Fibroblast of lung (primary cell): ENCODE data around the gene CLIC1. TPM values are rescaled to one million over a fixed set of nuclear protein-coding genes. Genes with fewer than 3 reads are reported as not detected.

Experiments
- DNase-seq, 2 donors: peaks; one replicate each; pipeline versions ENCODE4 v3.0.0 to v3.0.0-alpha.2; 2010; ENCODE audit warnings: low read depth in 2 of 2
- H2AFZ ChIP-seq: 2 replicates; pipeline ENCODE4 v1.5.1; 2012; ENCODE audit warnings: low read length, control low read depth, inconsistent platforms
- H3K27ac ChIP-seq: 2 replicates; pipeline ENCODE4 v1.5.1; 2011; ENCODE audit warnings: low read length, control low read depth; ENCODE audit not compliant: insufficient read depth
- H3K27me3 ChIP-seq: 2 replicates; pipeline ENCODE4 v1.5.1; 2011; ENCODE audit warnings: mild to moderate bottlenecking, low read length; ENCODE audit not compliant: control insufficient read depth, insufficient read depth
- H3K36me3 ChIP-seq: 2 replicates; pipeline ENCODE4 v1.5.1; 2011; ENCODE audit warnings: low read length; ENCODE audit not compliant: control insufficient read depth, insufficient read depth
- H3K4me1 ChIP-seq: 2 replicates; pipeline ENCODE4 v1.5.1; 2011; ENCODE audit warnings: low read length; ENCODE audit not compliant: control insufficient read depth, insufficient read depth; ENCODE audit errors: extremely low read depth
- H3K4me2 ChIP-seq: 2 replicates; pipeline ENCODE4 v1.5.1; 2011; ENCODE audit warnings: low read length, control low read depth; ENCODE audit not compliant: insufficient read depth; ENCODE audit errors: extremely low read depth
- H3K4me3 ChIP-seq, 4 experiments: fragments of 200-600 bp in 1 of 4; sonication (generic) in 1 of 4; replicated peaks in 1 of 4; 2 replicates each; pipeline ENCODE4 v1.5.1; 2011 to 2016; ENCODE audit warnings: low read length in 4 of 4, low read depth in 3 of 4, mild to moderate bottlenecking in 3 of 4, control low read depth in 2 of 4, inconsistent platforms in 1 of 4, mixed read lengths in 1 of 4; ENCODE audit not compliant: insufficient read depth in 1 of 4; ENCODE audit errors: control extremely low read depth in 1 of 4
- H3K79me2 ChIP-seq: 2 replicates; pipeline ENCODE4 v1.5.1; 2012; ENCODE audit warnings: mild to moderate bottlenecking, low read length, inconsistent platforms; ENCODE audit not compliant: control insufficient read depth, insufficient read depth
- H3K9ac ChIP-seq: 2 replicates; pipeline ENCODE4 v1.5.1; 2011; ENCODE audit warnings: mild to moderate bottlenecking, low read length, control low read depth; ENCODE audit not compliant: insufficient read depth
- H3K9me3 ChIP-seq: 2 replicates; pipeline ENCODE4 v1.5.1; 2012; ENCODE audit warnings: low read depth, low read length; ENCODE audit not compliant: control insufficient read depth, insufficient read depth
- H4K20me1 ChIP-seq: 2 replicates; pipeline ENCODE4 v1.5.1; 2011; ENCODE audit warnings: low read length; ENCODE audit not compliant: control insufficient read depth, insufficient read depth; ENCODE audit errors: extremely low read depth
- CTCF ChIP-seq, 2 donors: IDR thresholded peaks in 1 of 2; conservative IDR thresholded peaks in 1 of 2; 1 replicate in 1 of 2; 2 replicates in 1 of 2; pipeline ENCODE4 v1.5.1; 2011 to 2012; ENCODE audit warnings: low read length in 2 of 2, control low read depth in 1 of 2, inconsistent platforms in 1 of 2, low read depth in 1 of 2, mild to moderate bottlenecking in 1 of 2
- EZH2 ChIP-seq: IDR thresholded peaks from 2 replicates; pipeline ENCODE4 v1.5.1; 2012; ENCODE audit warnings: low read length, control low read depth, mild to moderate bottlenecking; ENCODE audit errors: missing control alignments
- polyA plus RNA-seq, 2 donors: library from polyadenylated mRNA; depleted of rRNA in 1 of 2; stranded (reverse) in 1 of 2; unstranded in 1 of 2; fragments of >200 nt; gene quantifications; 2 replicates each; pipeline ENCODE4 v1.2.1, GENCODE V29; 2011 to 2012; ENCODE audit warnings: missing spikeins in 1 of 2
- total RNA-seq: library from RNA; depleted of rRNA; stranded (reverse); fragments of >200 nt; gene quantifications from 2 replicates; pipeline ENCODE4 v1.2.1, GENCODE V29; 2014

The CLIC1 gene
- total and polyA plus RNA-seq, 2 donors (not counting 1 experiment from before 2014, with no cell fraction given) = 615 to 639 TPM

GRCh38 chr6:31762356-31762755 is 26.0 kb upstream of the CLIC1 start, which contains the start of gene SAPCD1:
TSS of gene SAPCD1 (plus strand) at chr6:31762656. CDS start at chr6:31763055, 399 bp downstream.
- no peaks in the 10 kb centered on the region for H4K20me1 ChIP-seq
- H2AFZ ChIP-seq = no peak within 1 kb of the TSS
- H3K9me3 ChIP-seq = no peaks in the 10 kb centered on the region
- no peaks in the 10 kb centered on the region for H3K27me3 ChIP-seq
- H3K79me2 ChIP-seq = no peaks in the 10 kb centered on the region
- H3K9ac ChIP-seq = no peak within 1 kb of the TSS
- no peak for DNase-seq
- H3K4me2 ChIP-seq = no peak within 1 kb of the TSS
- H3K27ac ChIP-seq = no peak within 1 kb of the TSS
- no peak within 1 kb of the TSS for H3K4me3 ChIP-seq
- H3K36me3 ChIP-seq = peaks cover 7% of the 10 kb centered on the region
- TF ChIP-seq EZH2 (no peak), CTCF (conservative IDR thresholded peaks at IDR 0.05 in 1 of 2, IDR thresholded peaks at IDR 0.05 in 1 of 2; ENCODE audit: low read depth in 1 of 2, low read length in 2 of 2) (no peak)
- peaks cover 4% of the 10 kb centered on the region for H3K4me1 ChIP-seq

GRCh38 chr6:31761343-31761742 is 25.0 kb upstream of the CLIC1 start:
- TF ChIP-seq EZH2 = no peak
- TF ChIP-seq CTCF (conservative IDR thresholded peaks at IDR 0.05 in 1 of 2, IDR thresholded peaks at IDR 0.05 in 1 of 2; ENCODE audit: low read depth in 1 of 2, low read length in 2 of 2) = no peak
- H3K27ac ChIP-seq = no peak overlapping the region
- no peaks in the 10 kb centered on the region for H3K9me3 ChIP-seq

GRCh38 chr6:31760790-31761189 is 24.5 kb upstream of the CLIC1 start:
- Histone ChIP-seq H3K9me3 (no peaks in the 10 kb centered on the region), H4K20me1 (no peaks in the 10 kb centered on the region), H3K4me2 (no peak overlapping the region), H3K4me3 (no peak overlapping the region), H3K36me3 (peaks cover 7% of the 10 kb centered on the region), H3K27me3 (no peaks in the 10 kb centered on the region), H3K27ac (no peak overlapping the region), H3K79me2 (no peaks in the 10 kb centered on the region), H3K9ac (no peak overlapping the region), H2AFZ (no peak overlapping the region), H3K4me1 (peaks cover 4% of the 10 kb centered on the region)
- TF ChIP-seq EZH2 (no peak), CTCF (conservative IDR thresholded peaks at IDR 0.05 in 1 of 2, IDR thresholded peaks at IDR 0.05 in 1 of 2; ENCODE audit: low read depth in 1 of 2, low read length in 2 of 2) (no peak)
- DNase-seq = no peak

More at GRCh38 chr6:31761343-31761742, 25.0 kb upstream of the CLIC1 start:
- Histone ChIP-seq H3K4me1 (peaks cover 4% of the 10 kb centered on the region), H3K36me3 (peaks cover 7% of the 10 kb centered on the region), H4K20me1 (no peaks in the 10 kb centered on the region), H3K79me2 (no peaks in the 10 kb centered on the region), H3K9ac (no peak overlapping the region), H3K27me3 (no peaks in the 10 kb centered on the region), H2AFZ (no peak overlapping the region), H3K4me3 (no peak overlapping the region), H3K4me2 (no peak overlapping the region)
- no peak for DNase-seq
